ENCODE data around the gene FANCC.

DNA sequence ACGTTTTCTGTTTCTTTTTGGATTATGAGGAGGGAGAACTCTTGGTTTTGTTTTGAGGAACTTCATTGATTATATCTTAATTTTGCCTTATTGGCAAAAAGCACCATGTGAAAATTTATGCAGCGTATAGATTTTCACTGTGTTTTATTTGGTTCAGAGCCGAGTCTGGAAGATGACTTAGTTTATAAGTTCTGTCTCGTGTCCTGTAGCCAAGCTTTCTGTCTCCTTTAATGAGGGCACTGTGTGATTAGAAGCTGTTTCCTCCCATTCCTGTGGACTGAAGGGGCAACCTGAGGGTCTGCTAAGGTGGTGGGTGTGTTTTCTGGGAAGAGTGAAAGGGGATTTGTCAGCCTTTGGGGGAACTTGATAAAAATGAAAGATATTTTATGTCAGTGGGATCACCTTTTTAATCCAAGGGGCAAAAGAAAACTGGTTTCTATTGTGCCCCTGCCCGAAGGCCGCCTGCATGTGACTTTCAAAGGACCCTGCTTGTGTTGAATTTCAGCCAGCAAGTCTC lies 262.1 kb downstream of the FANCC start:
- TF ChIP-seq SUZ12 (IDR thresholded peaks at IDR 0.05; ENCODE audit: extremely low read depth, insufficient read depth, insufficient read length), result no peak
- TF ChIP-seq ZNF274 (IDR thresholded peaks at IDR 0.05; ENCODE audit: low read depth, low read length), result no peak
- no peak for TF ChIP-seq YY1 (IDR thresholded peaks at IDR 0.05; ENCODE audit: insufficient read depth, insufficient read length)
